M059J (cell line): Measurements from ENCODE around the gene CEBPA. TPM values are rescaled to one million over a fixed set of nuclear protein-coding genes. Genes with fewer than 3 reads are reported as not detected.
A peak's percentile ranks its signal among the peaks of the same experiment; 100 is the strongest.

Experiments used
- DNase-seq: peaks from one replicate; pipeline ENCODE4 v3.0.0-alpha.2; 2012; ENCODE audit warnings: low read depth
- total RNA-seq: library from RNA; depleted of rRNA; stranded (reverse); fragments of >200 nt; shearing (Covaris generic); gene quantifications from 2 replicates; pipeline ENCODE4 v1.2.3, GENCODE V29; 2014; rRNA removed

CEBPA gene
- total RNA-seq: 0.05 TPM in 1 of 2 replicates, not detected in the other

- DNase-seq: peak; percentile 48
Observed at GRCh38 chr19:33302175-33302973, at the start of gene CEBPA. TSS of gene CEBPA (minus strand) at chr19:33302534. CDS start at chr19:33302414, 120 bp downstream.

DNA sequence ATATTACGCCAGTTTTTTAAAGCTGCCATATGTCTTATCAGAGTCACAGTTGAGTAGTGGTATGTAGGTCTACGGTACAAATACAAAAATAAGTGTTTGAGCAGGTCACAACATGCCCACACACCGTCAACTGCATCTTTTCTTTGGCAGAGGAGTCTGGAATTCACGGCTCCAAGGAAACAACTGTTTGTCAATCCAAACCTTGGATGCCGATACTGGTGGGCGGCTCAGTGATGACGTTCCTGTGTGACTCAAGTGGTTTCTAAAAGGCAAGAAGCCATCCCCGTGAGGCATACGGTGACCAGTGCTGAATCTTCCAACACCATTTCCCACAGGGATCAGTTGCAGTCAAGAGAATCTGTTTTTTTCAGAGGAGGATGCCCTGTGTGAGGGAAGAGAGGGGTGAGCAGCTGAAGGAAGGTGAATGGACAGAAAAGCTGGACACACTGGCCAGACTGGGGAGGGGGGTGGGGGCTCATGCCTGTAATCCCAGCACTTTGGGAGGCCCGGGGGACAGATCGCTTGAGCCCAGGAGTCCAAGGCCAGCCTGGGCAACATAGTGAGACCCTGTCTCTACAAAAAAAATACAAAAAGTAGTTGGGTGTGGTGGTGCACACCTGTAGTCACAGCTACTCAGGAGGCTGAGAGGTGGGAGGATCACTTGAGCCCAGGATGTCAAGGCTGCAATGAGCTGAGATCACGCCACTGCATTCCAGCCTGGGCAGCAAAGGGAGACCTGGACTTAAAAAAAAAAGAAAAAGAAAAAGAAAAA lies 48.4 kb upstream of the CEBPA start:
- DNase-seq: peak; percentile 68

DNA sequence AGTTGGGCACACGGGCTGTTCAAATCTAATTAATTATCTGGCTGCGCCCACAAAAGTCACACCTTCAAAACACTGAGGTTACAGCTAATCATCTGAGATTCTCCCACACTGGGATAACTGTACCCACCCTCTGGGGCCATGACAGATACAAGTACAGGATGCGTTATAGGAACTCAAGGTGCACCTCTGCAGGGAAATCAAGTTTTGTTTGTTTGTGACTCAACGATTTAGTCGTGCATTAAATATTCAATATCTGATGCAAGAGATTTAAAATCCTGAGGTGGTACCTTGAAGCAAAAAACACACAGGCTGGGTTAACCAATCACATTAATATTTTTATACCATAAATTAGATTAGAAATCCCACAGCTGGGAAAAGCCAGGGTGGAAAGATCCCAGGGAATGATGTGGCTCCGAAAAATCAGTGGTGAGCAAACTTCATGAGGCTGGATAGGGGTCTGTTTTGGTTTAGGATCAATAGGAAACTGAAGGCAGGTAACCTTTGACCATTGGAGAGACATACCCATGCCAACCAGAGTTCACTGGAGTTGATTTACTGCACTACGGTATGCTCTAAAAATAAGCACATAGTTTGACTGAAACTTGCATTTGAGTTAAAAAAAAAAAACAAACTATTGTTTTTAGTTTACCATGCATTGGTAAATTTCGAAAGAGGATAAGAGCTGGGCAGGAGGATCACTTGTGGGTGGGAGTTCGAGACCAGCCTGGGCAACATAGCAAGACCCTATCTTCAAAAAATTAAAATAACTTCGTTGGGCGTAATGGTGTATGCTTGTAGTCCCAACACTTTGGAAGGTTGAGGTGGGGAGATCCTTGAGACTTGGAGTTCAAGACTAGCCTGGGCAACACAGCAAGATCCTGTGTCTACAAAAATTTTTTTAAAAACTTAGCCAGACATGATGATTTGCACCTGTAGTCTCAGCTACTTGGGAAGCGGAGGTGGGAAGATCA lies 47.3 kb upstream of the CEBPA start:
- no peak for DNase-seq

DNA sequence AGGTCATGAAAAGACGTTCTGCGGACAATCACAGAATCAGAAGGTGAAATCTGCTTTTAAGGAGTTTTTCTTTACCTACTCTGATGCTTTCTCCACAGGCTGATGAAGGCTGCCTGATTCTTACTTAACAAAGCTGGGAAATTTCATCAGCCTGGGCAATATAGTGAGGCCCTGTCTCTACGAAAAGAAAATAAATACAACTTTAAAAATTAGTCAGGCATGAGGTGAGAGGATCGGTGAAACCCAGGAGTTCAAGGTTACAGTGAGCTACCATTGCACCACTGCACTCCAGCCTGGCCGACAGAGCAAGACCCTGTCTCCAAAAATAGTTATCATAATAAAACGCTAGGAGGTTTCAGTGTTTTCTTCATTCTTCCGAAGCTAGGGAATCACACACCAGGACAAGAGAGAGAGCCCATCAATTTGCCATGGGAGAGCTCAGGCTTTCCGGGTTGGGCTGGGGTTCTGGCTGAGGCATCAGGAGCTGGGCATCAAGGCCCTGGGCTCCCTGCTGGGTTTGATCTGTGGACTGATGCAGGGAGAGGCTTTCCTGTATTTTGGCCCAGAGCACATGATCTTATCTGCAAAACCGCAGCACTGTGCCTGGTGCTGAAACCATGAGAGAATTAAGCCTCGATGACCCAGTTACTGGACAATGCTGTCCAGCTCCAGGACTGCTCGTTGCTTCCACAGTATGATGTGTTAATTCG lies 46.1 kb upstream of the CEBPA start:
- DNase-seq: peak; percentile 70

- no peak for DNase-seq
Observed at GRCh38 chr19:33347300-33347699, 45.0 kb upstream of the CEBPA start.

- no peak for DNase-seq
Observed at GRCh38 chr19:33346665-33347064, 44.3 kb upstream of the CEBPA start.

- no peak for DNase-seq
Observed at GRCh38 chr19:33345163-33345562, 42.8 kb upstream of the CEBPA start.

GRCh38 chr19:33344573-33344925 lies 42.2 kb upstream of the CEBPA start:
- DNase-seq: no peak

- DNase-seq: peak; percentile 22
Observed at GRCh38 chr19:33343859-33344572, 41.7 kb upstream of the CEBPA start.

- DNase-seq: no peak
Observed at GRCh38 chr19:33343301-33343700, 41.0 kb upstream of the CEBPA start.

DNA sequence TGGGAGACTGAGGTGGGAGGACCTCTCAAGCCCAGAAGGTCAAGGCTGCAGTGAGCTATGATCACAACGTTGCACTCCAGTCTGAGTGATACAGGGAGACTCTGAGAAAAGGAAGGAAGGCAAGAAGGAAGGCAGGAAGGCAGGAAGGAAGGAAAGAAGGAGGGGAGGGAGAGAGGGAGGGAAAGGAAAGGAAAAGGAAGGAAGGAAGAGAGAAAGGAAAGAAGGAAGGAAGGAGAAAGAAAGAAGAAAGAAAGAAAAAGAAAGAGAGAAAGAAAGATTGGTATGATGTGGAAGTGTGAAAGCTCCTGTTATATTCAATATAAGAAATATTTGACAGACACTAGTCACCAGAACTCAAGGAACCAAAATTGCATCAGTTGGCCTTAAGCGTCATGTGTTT lies 38.7 kb upstream of the CEBPA start:
- no peak for DNase-seq

DNA sequence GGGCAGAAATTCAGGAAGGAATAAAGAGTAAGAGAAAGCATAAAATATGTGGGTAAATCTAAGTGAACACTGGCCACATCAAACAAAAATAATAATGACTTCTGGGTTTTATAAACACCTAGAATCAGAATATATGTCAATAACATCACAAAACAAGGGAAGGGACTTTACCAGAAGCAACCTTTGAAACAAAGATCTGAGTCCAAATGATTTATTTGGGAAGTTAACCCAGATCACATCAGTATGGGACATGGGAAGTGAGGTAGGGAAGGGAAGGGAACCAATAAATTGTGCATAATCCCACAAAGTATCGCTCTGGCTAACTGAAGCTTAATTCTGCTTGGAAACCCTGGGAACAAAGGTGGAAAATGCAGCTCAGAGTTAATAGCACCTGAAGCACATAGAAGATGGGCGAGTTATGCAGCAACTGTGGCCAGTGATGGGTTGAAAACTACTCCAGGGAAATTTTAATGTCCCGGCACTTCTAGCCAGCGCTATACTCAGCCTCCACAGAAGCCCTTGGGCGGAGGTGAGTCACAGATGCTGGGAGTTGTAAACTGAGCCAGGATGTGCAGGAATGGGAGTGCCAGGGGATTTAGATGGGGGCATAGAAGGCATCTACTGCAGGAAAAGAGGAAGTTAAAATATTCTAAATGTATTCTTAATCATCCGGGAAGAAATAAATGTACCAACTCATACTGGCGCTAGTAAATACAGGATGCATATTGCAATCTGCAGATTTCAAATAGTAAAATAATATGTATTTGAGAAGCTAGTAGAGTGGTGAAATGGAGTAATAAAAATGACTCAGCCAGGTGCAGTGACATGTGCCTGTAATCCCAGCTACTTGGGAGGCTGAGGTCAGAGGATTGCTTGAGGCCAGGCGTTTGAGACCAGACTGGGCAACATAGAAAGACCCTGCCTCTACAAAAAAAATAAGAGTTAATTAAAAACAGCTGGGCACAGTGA lies 37.0 kb upstream of the CEBPA start:
- DNase-seq: peak; percentile 73

GRCh38 chr19:33335446-33335845 lies 33.1 kb upstream of the CEBPA start:
- no peak for DNase-seq

DNA sequence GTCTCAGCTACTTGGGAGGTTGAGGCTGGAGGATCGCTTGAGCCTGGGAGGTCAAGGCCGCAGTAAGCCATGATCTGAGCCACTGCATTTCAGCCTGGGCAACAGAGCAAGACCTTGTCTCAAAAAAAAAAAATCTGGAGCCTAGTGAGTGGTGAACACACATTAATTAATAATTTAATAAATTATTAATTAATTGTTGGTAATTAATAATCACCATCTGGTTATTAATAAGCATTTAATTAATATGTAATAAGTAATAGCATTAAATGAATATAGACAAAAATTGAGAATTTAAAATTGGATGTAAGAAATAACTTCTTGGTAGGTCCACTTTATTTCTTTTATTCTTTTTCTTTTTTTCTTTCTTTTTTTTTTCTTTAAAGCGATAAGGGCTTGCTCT lies 31.9 kb upstream of the CEBPA start:
- no peak for DNase-seq

DNA sequence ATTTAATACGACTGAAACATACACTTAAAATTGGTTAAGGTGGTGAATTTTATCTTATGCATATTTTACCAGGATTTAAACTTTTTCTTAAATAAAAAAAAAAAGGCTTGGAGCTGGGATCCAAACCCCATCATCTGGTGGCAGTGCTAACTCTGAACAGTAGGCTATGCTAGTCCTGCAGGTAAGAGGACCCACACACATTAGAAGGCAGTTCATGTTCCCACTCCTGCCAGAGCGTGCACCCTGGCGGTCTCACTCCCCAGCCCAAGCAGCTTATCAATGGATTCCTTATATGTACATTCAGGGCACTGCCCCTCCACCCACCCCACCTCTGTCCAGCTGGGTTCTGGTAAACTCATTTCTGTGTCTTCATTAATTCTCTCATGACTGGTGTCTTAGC lies 31.3 kb upstream of the CEBPA start:
- no peak for DNase-seq

GRCh38 chr19:33333151-33333550 lies 30.8 kb upstream of the CEBPA start:
- no peak for DNase-seq

DNA sequence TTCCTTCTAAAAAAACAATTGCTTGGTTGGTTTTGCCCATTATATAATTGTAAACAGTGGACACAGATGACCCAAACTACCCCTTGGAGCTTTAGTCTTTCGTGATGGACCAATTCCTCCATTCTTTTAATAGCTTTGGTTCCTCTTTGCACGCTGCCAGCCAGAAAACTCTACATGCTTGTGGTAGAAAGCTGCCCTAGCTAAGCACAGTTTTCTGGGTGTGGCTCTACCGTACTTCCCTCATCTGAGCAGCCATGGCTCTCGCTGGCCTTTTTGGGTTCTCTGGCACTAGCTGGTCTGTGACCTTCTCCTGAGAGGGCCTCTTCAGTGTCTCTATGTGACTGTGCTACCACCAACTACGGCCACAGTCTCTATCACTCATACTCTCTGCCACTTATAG lies 29.9 kb upstream of the CEBPA start:
- no peak for DNase-seq

GRCh38 chr19:33329736-33330135 lies 27.4 kb upstream of the CEBPA start:
- no peak for DNase-seq

GRCh38 chr19:33329060-33329459 lies 26.7 kb upstream of the CEBPA start:
- DNase-seq: no peak
